GM18508 (cell line): Measurements from ENCODE around the gene NDUFB11.

Experiments used
- ATAC-seq: cut with Tn5 transposase; IDR thresholded peaks from one replicate; pipeline ENCODE4 v1.9.1; 2021; ENCODE audit warnings: moderate number of reproducible peaks; ENCODE audit not compliant: insufficient read depth, unreplicated experiment

NDUFB11 gene

DNA sequence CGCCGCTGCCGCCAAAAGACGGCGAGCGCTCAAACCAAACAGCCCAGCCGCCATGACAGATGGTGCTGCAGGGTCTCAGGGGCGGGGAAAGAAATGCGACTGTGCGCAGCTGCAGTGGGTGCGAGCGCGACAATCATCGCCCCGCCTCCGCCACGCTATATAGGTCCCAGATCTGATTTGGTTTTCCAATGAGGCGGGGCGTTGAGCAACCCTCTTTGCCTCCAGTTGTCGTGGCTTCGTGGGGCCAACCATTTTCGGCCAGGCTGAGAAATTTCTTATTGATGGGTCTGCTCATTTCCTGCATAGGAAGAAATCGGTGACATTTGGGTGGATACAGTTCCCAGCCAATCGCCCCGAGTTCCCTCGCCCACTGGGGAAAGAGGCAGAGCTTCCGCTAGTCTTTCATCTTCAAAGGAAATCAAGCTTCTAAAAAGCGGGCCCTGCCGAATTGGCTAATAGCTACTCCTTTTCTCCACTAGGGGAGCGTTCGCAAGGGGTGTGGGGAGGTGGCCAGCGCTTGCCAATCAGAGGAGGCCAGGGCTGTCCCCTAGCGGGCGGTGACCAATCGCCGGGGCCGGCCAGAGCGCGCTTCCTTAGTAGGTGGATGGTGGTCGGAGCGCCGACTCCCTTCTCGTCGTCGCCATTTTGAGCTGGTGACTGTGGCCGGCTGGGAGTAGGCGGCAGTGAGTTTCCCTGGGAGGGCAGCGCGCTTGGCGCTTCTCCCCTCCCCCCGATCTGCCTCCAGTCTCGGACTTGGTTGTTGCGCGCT lies at the start of gene NDUFB11, which contains the start of gene RBM10:
NDUFB11 (minus strand) TSS at position 77 of the 769 bp plus-strand sequence; CDS start at position 54, 23 bp downstream.
RBM10 (plus strand) TSS at position 596 of the 769 bp plus-strand sequence. CDS start 2,261 bp downstream, outside the sequence.
- peak; percentile 73 for ATAC-seq

DNA sequence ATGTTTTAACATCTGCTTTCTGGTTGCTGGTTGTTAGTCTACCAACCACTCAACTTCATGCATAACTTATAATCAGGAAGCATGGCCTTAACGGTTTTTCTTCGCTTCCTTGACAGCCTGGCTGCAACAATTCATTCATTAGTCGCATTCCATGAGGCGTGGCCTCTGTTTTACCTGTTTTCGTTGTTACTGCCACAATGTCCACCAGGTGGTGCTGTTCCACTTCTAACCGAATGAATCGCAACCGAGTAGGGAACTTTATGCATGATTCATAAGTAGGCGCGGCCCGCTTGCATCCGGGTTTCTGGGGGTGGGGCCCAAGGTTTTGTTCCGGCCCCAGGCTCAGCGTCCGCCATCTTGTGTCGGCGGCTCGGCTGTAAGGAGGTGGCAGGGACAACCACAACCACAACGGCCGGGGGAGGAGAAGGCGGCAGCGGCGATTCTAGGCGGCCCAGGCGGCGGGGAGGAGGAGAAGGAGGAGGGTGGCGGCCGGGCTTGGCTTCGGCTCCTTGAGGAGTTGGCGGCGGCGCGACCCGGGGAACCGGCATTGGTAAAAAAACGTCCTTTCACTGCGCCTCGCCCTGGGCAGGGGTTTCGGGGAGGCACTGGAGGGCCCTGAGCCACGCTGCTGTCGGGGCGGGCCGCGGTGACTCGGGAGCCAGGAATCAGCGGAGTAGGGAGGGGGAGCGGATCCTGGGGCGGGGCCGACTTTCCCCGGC lies 49.1 kb upstream of the NDUFB11 start, which contains the start of gene UBA1:
UBA1 (plus strand) TSS at position 355 of the 719 bp plus-strand sequence. CDS start 4,974 bp downstream, outside the sequence.
- peak; percentile 67 for ATAC-seq

DNA sequence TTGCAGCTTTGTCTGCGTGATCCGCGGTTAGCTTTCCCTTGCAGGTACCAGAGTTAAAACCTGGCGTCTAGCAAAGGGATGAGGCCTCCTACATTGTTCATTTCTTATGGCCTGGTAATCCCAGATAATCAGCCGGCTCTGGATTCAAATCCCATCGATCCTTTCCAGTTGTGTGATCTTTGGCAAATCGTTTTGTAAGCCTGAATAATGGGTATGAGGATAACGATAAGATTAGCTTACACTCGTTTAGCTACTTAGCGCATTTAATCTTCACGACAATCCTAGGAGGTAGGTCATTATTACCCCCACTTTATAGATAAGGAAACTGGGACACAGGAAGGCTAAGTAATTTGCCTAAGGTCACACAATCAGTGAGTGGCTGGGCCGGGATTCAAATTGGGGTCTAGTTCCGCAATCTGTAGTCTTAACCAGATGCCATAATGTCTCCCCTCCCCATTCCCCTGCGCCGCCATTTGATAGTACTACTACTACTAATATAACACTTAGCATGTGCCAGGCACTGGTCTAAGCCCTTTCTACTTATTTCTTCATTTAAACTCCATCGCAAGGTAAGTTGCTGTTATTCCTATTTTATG lies 47.4 kb upstream of the NDUFB11 start:
- ATAC-seq, result no peak

DNA sequence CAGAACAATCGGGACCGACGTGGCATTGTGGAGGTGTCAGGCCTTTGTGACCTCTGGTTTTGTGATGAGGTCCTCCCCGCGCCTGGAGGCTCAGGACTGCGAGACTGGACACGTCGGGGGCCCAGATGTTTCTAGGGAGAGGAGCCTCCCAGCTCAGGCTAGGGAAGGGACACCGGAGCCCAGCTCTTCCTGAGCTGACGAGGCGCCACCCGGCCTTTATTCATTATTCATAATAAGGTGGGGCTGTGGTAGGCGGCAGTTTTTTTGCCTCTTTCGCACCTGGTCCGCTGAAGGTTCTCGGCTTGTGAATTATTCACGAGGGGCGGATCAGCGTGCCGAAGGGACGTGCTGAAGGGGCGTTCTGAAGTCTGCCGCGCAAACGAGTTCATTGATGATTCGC lies 46.8 kb upstream of the NDUFB11 start:
- ATAC-seq, result no peak

DNA sequence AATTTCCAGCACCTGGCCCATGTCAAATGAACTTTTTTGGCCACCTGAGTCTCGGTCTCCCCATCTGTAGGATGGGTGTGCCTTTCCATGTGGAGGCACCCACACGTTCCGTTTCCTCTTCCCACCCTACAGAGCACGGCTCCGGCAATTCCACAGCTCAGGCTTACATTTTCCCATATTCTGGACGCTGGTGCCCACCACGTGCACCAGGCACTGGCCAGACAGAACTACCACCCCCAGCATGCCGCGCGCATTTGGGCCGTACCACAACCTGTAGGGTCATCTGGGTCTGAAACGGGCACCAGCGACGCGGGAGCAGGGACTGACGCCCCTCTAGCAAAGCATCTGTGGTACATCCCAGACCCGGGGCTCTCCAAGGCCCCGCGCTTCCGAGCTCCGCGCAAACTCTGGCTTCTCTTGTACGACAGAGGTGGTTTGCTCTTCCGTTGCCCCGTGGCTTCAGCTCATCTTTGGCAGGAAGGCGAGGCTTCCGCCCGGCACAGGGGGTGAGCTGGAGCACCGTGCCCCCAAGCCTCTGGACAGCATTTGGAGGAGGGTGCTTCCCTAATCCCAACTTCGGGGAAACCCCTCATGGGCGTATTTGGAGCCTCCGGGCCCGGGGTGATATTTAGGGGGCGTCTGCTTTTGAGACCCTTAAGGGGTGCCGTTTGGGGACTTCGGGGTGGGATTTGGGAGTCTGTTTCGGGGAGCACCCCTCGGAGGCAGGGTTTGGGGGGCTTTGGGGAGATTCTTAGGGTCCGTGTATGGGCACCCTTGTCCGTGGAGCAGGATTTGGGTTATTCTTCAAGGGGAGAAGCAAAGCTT lies 46.2 kb upstream of the NDUFB11 start:
- ATAC-seq, result peak; percentile 24

DNA sequence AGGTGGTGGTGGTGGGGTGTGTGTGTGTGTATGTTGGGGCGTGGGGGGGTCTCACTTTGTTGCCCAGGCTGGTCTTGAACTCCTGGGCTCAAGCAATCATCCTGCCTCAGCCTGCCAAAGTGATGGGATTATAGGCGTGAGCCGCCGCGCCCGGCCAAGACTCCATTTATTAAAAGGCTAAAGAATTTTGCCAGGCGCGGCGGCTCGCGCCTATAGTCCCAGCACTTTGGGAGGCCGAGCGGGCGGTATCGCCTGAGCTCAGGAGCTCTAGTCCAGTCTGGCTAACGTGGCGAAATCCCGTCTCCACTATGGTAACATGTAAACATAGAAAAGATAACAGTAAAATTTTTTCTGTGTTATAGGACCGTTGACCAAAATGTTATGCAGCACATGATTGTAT lies 45.4 kb upstream of the NDUFB11 start:
- ATAC-seq, result no peak

DNA sequence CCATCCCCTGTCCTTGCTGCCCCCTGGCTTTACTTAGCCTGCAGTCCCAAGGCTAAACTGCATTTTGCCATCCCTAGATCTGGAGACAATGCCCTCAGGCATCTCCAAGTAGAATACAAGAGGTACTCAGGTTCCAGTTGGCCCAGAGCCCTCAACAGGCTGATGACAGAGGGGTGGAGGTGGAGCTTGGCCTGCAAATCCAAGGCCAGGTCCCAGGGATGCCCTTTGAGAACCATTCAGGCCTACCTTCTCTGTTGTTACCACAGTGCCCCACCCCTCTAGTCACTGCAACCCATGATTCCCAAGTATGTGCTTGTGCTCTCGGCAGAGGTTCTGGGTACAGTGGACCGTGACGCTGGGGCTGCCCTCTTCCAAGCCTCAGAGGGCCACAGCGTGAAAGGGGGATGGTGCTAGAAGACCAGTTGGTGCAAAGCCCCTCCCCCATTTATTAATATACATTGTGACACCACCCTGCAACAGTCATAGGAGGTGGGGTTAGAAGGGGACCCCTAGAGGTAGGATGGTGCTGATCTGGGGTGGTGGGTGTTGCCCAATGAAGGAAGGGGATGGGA lies 42.7 kb upstream of the NDUFB11 start:
- no peak for ATAC-seq

DNA sequence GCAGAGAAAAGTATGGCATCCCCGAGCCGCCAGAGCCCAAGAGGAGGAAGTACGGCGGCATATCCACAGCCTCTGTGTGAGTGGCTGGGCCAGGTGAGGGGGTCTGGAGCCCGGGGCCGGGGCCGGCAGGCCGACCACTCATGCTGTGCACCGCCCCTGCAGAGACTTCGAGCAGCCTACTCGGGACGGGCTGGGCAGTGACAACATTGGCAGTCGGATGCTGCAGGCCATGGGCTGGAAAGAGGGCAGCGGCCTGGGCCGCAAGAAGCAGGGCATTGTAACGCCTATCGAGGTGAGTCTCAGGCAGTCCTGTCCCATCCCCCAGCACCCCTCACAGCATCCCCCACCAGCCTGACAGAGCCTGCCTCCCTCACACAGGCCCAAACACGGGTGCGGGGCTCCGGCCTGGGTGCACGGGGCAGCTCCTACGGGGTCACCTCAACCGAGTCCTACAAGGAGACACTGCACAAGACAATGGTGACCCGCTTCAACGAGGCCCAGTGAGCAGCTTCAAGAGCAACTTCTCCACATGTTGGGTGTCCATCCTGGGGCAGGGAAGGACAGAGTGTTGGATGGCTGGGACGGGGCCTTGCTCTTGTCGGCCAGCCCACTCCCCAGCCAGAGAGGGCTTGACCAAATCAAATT lies 41.7 kb upstream of the NDUFB11 start:
- ATAC-seq, result no peak

DNA sequence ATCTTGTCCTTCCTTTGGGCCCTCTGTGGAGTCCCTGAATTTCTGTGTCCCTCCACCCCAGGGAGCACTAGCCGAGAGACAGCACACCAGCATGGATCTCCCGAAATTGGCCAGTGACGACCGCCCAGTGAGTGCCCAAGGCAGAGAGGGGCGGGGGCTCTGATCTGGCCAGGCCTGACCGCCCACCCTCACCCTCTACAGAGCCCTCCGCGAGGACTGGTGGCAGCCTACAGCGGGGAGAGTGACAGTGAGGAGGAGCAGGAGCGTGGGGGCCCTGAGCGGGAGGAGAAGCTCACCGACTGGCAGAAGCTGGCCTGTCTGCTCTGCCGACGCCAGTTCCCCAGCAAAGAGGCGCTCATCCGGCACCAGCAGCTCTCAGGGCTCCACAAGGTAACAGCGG lies 40.7 kb upstream of the NDUFB11 start:
- ATAC-seq, result no peak

DNA sequence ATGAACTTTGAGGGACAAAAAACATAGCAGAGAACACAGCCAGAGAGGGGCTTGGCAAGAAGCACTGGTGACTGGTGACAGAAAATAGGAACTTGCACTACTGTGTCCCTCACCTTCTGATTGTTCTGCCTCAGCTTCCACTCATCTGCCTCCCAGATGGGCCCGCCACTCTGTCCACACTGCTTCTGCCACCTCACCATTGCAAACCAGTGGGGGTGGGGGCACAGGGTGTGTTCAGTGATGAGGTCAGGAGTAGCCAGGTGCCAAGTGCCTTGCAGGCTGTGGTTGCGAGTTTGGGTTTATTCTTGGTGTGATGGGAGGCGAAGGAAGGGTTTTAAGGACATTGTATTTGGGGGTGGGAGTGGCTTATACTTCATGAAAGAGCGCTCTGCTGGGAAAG lies 40.0 kb upstream of the NDUFB11 start:
- ATAC-seq, result no peak

DNA sequence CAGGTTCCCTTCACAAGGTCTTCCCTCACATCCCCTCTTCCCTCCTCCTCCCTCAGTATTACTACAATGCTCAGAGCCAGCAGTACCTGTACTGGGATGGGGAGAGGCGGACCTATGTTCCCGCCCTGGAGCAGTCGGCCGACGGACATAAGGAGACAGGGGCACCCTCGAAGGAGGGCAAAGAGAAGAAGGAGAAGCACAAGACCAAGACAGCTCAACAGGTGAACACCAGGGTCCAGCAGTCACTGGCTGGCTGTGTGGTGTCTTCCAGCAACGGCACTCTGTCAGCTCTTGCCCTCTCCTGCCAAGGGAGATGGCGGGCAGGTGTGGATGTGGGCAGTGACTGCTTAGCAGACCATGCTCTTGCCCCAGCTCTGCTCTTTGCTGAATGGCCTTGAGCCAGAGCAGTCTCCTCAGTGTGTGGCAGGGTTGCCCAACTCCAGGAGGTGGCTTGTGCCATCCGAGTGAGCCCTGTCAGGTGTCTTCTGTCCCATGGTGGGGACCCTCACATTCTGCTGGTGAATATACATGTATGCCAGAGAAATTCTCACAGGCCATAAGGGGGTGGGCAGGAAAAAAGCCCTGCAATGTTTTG lies 37.7 kb upstream of the NDUFB11 start:
- no peak for ATAC-seq

DNA sequence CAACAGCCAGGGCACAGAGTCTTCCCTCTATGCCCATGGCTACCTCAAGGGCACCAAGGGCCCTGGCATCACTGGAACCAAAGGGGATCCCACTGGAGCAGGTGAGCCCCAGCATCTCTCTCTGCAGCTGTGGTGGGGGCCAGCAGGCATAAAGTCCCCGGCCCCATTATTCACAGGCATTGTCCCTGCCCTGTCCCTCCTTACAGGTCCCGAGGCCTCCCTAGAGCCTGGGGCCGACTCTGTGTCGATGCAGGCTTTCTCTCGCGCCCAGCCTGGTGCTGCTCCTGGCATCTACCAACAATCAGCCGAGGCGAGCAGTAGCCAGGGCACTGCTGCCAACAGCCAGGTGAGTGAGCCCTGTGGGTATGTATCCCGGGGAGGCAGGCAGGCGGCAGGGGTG lies 36.8 kb upstream of the NDUFB11 start:
- no peak for ATAC-seq

DNA sequence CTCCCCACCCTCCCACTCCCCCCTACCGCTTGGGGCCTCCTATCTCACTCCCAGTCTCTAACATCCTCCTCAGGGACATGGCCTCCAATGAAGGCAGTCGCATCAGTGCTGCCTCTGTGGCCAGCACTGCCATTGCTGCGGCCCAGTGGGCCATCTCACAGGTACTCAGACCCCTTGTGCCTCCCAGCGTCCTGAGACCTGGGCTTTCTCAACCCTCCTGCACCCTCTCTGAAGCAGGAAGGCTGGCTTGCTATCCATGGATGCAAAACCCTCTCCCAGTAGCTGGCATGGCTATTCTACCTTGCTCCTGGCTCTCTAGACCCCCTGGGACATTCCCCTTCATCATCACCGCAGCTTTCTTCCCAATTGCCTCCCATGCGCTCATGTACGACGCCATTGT lies 35.8 kb upstream of the NDUFB11 start:
- ATAC-seq, result no peak

DNA sequence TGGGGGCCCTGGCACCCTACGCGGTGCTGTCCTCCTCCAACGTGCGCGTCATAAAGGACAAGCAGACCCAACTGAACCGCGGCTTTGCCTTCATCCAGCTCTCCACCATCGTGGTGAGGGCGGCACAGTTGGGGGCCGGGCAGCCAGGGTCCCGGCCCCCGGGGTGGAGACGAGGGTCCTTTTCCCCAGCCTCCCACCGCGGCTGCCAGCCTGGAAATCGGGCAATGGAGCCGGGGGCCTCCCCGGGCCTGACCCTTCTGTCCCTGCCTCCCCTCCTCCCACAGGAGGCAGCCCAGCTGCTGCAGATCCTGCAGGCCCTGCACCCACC lies 35.4 kb upstream of the NDUFB11 start:
- ATAC-seq, result no peak

DNA sequence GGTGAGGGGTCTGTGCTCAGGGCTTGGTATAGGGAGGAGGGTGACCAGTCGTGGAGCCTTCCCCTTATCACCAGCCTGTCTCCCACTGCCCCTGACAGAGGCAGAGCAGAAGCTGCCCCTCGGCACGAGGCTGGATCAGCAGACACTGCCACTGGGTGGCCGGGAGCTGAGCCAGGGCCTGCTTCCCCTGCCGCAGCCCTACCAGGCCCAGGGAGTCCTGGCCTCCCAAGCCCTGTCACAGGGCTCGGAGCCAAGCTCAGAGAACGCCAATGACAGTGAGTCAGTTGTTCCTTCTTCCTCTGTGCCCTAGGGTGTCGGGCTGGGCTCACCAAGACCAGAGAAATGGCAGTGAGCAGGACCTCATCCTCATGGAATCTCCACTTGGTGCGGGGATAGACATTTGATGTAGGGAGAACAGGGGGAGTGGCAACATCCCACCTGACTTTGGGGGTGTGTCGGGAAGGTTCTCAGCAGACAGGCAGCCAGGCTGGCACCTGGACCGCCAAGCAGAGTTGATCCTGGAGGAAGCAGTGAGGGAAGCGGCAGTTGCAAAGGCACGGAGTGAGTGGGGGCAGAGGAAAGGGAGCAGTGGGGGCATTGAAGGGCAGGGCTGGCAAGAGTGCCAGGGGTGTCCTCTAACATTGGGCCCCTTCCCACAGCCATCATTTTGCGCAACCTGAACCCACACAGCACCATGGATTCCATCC lies 34.9 kb upstream of the NDUFB11 start:
- no peak for ATAC-seq

DNA sequence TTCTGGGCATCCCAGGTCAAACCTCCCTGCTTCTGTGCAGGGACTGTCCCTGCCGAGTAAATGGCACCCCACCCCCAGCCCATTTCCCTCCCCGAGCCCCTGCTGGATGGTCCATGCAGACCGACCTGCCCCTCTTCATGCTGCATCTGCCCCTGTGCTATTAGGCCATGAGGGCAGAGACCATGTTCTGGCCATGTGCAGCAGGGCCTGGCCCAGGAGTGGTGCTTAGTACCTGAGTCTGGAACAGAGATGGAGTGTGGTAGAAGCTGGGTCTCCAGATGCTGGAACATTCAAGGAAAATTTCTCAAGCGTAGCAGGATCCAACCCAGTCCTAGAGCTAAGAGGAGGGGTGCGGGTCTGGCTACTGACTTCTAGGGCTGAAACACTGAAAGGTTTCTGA lies 33.8 kb upstream of the NDUFB11 start:
- no peak for ATAC-seq

DNA sequence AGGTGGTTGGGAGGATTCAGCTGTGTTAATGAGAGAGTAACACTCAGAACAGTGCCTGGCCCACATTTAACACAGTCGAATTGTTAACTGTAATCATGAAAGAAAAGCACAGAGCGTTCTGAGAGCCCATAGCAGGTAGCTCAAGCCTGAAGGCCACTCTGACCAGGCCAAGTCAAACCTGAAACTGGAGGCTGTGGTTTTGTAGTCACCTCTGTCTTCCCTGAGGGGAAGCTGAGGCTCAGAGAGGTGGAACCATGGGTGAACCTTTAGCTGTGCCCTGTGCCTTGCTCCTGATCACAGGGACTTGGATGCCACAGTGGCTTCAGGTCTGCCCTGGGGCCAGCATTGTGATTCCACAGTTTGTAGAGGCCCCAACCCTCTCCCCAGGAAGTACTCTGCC lies 32.6 kb upstream of the NDUFB11 start:
- ATAC-seq, result no peak

DNA sequence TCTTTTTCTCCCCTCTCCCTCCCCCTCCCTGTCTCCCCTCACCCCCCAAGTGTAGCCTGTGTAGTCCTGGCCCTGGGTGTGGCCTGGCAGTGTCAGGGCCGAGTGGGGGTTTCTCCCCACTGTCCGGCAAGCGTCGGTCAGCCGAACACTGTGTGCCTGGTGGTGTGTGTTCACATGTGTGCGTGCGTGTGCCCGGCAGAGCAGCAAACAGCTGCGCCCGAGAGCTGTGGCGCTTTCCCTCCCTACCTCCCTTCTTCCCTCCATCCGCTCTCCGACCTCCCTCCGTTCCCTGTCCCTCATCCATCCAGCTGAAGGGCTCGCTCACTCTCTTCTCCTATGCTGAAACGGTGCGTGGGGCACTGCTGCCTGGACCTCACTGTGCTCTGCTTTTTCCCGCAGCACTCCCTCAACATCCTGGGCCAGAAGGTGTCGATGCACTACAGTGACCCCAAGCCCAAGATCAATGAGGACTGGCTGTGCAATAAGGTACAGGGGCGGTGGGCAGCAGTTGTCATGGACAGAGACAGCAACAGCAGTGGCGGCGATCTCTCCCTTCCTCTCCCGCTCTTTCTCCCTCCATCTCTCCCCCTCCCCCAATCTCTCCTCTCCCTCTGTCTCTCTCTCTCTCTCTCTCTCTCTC lies 31.7 kb upstream of the NDUFB11 start:
- ATAC-seq, result no peak
